ENCODE measurements around the gene LAMB3. TPM values are rescaled to one million over a fixed set of nuclear protein-coding genes. Genes with fewer than 3 reads are reported as not detected.

Gene LAMB3
- total RNA-seq, 4 donors from 2014 or later, result 74.2 to 165 (median 127) TPM

DNA sequence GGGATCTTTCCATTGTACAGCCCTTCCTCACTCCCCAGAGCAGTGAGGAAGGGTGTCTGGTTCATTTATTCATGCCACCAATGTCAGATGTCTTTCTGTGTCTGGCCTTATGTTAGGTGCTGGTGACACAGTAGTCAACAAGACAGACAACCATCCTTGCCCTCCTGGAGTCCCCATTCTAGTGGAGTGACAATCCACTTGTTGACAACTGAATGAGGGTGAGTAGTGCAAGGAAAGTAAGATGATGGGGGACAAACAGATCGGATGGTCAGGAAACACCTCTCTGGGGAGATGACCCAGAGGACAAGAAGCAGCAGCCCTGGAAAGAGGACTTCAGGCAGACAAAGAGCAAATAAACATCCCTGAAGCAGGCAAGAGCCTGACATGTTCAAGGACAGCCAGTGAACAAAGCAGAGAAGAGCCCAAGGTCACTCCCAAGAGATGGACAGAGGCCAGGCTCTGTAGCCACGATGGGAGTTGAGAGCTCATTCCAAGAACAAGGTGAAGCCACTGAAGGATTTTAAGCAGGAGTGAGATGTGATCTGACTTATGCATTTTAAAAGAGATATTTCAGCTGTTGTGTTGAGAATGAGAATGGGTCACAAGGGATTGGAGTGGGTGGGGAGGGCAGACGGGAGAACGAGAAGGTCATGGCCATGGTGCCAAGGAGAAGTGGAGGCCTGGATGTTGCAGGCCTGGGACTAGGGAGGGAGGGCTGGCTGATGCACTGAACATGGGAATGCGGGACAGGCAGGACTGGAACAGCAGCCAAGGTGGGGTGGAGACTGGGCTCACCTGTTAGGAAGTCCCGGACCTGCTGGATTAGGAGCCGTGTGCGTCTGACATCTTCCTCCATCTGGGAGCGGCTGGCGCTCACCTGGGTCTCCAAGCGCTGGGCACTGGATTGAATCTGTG is 30.2 kb downstream of the LAMB3 start:
- DNase-seq (ENCODE audit: low spot score in 2 of 2), result peak in 1 of 2 donors; percentile 7
- TF ChIP-seq CTCF (IDR thresholded peaks at IDR 0.05), result no peak
- H3K4me1 ChIP-seq, result peaks cover 21% of the 10 kb centered on the region
- no peaks in the 10 kb centered on the region for H3K27me3 ChIP-seq
- H3K9me3 ChIP-seq, result no peaks in the 10 kb centered on the region
- H3K27ac ChIP-seq, result no peak overlapping the region
- no peak overlapping the region for H3K4me3 ChIP-seq
- H3K36me3 ChIP-seq, result peaks cover 3% of the 10 kb centered on the region
- WGBS, result 50% methylated on average over 11 of the region's 11 CpGs

- peaks cover 16% of the 10 kb centered on the region for H3K4me1 ChIP-seq
- no peak for DNase-seq (ENCODE audit: low spot score in 2 of 2)
- 45% methylated on average over 4 of the region's 4 CpGs for WGBS
- no peaks in the 10 kb centered on the region for H3K9me3 ChIP-seq
- no peak overlapping the region for H3K27ac ChIP-seq
- H3K4me3 ChIP-seq, result no peak overlapping the region
- no peaks in the 10 kb centered on the region for H3K27me3 ChIP-seq
- TF ChIP-seq EP300 (IDR thresholded peaks at IDR 0.05) (no peak), POLR2A (IDR thresholded peaks at IDR 0.05) (no peak), POLR2AphosphoS5 (IDR thresholded peaks at IDR 0.05) (no peak)
- H3K36me3 ChIP-seq, result peaks cover 3% of the 10 kb centered on the region
These were observed 30.9 kb downstream of the LAMB3 start for GRCh38 chr1:209621286-209621685.

DNA sequence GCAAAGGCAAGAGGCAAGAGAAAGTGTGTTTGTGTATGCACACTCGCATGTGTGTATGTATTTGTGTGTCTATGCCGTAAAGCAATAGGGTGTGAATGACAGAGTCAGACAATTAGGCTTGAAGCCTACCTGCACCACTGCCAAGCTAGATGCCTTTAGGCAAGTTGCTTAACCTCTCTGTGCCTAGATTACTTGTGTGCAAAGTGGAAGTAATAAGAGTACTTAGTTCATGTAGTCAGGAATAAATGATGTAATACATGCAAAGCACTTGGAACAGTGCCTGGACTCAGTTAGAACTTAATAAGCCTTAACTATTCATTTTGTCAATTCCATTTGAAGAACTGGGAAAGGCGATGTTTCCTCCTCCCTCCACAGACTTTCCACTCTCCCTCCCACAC is 31.7 kb downstream of the LAMB3 start:
- H3K9me3 ChIP-seq, result no peaks in the 10 kb centered on the region
- no peak overlapping the region for H3K27ac ChIP-seq
- TF ChIP-seq EP300 (IDR thresholded peaks at IDR 0.05) (no peak), POLR2A (IDR thresholded peaks at IDR 0.05) (no peak), CTCF (IDR thresholded peaks at IDR 0.05) (no peak), POLR2AphosphoS5 (IDR thresholded peaks at IDR 0.05) (no peak)
- peaks cover 1% of the 10 kb centered on the region for H3K36me3 ChIP-seq
- DNase-seq (ENCODE audit: low spot score in 2 of 2), result no peak
- 62% methylated on average over 3 of the region's 3 CpGs for WGBS
- H3K4me1 ChIP-seq, result peaks cover 14% of the 10 kb centered on the region
- H3K4me3 ChIP-seq, result no peak overlapping the region
- H3K27me3 ChIP-seq, result no peaks in the 10 kb centered on the region

DNA sequence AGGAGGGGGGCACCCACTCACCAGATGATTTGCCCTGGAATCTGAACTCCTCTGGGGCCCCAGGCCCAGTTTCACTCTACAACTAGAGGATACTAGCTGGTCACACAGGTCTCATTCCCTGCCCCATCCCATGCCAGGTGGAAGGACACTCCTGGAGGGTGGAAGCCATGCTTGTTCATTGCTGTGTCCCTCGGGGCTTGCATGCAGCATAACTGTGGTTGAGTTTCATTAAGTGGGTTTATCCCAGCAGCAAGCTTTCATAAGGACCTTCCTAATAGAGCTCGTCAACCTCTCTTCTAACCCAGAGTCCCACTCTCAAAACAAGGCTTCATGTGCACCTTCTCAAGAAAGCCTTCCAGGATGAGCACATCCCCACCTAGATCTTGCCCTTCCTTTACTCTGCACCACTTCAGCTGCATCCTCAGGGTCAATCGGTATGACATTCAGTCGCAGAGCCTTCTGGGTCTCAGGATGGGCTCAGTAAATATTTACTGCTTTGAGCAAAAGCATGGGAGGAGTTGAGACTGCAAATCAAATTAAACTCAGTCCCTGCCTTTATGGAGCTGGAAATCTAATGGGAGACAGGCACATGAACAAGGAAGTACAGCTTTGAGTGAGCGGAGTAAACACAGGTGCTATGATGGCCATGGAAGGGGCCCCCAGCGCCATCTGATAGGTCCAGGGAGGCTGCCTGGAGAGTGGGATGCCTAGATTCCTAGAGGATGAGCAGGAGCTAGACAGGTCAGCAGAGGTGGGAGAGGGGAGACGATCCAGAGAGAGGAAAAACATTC is 32.3 kb downstream of the LAMB3 start:
- Histone ChIP-seq H3K4me1 (peaks cover 14% of the 10 kb centered on the region), H3K4me3 (no peak overlapping the region), H3K9me3 (no peaks in the 10 kb centered on the region), H3K27ac (no peak overlapping the region), H3K36me3 (no peaks in the 10 kb centered on the region), H3K27me3 (no peaks in the 10 kb centered on the region)
- TF ChIP-seq EP300 (IDR thresholded peaks at IDR 0.05) (no peak), POLR2A (IDR thresholded peaks at IDR 0.05) (no peak), CTCF (IDR thresholded peaks at IDR 0.05) (no peak), POLR2AphosphoS5 (IDR thresholded peaks at IDR 0.05) (no peak)
- WGBS, result 92% methylated on average over 7 of the region's 7 CpGs
- DNase-seq (ENCODE audit: low spot score in 2 of 2), result no peak

GRCh38 chr1:209618756-209619420 is 33.3 kb downstream of the LAMB3 start:
- peaks cover 14% of the 10 kb centered on the region for H3K4me1 ChIP-seq
- H3K27ac ChIP-seq, result no peak overlapping the region
- DNase-seq (ENCODE audit: low spot score in 2 of 2), result no peak
- WGBS, result 48% methylated on average over 5 of the region's 6 CpGs
- H3K9me3 ChIP-seq, result no peaks in the 10 kb centered on the region
- no peak overlapping the region for H3K4me3 ChIP-seq
- H3K27me3 ChIP-seq, result no peaks in the 10 kb centered on the region
- no peaks in the 10 kb centered on the region for H3K36me3 ChIP-seq
- TF ChIP-seq CTCF (IDR thresholded peaks at IDR 0.05) (no peak), POLR2AphosphoS5 (IDR thresholded peaks at IDR 0.05) (no peak), POLR2A (IDR thresholded peaks at IDR 0.05) (no peak), EP300 (IDR thresholded peaks at IDR 0.05) (no peak)
